Testis (tissue), 2 donors: Measurements from ENCODE around the gene EXOSC7.

Experiments
- POLR2A ChIP-seq: fragments of 450-650 bp; IDR thresholded peaks from one replicate; pipeline ENCODE4 v1.6.1; 2017; ENCODE audit warnings: antibody characterized with exemption, mild to moderate bottlenecking, moderate library complexity
- TF ChIP-seq, protein P1 (sequence below), 3 experiments: fragments of 450-650 bp in 2 of 3; fragments of 200-600 bp in 1 of 3; sonication (generic) in 1 of 3; IDR thresholded peaks; one replicate each; pipeline ENCODE4 v1.5.1; 2016 to 2019; ENCODE audit warnings: antibody characterized with exemption in 3 of 3, mild to moderate bottlenecking in 2 of 3, moderate library complexity in 1 of 3

DNA sequence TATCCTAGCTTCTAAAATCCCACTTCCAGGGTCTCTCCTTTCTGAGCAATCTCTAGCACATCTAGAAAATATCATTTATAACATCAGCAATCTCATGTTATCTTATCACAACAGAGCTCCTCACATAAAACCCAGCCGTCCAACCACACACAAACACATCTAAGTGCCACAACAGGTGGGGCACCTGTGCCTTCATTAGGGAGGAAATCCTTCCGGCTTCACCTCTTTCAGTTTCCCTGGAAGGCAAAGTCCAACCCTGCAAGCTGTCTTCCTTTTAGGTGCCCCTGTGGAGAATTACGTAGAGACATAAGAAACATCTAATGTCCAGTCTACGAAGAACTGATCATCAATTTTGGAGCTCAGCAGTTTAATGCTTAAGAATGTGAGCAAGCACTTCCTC lies 1.6 kb upstream of the EXOSC7 start:
- TF ChIP-seq, protein P1, sequence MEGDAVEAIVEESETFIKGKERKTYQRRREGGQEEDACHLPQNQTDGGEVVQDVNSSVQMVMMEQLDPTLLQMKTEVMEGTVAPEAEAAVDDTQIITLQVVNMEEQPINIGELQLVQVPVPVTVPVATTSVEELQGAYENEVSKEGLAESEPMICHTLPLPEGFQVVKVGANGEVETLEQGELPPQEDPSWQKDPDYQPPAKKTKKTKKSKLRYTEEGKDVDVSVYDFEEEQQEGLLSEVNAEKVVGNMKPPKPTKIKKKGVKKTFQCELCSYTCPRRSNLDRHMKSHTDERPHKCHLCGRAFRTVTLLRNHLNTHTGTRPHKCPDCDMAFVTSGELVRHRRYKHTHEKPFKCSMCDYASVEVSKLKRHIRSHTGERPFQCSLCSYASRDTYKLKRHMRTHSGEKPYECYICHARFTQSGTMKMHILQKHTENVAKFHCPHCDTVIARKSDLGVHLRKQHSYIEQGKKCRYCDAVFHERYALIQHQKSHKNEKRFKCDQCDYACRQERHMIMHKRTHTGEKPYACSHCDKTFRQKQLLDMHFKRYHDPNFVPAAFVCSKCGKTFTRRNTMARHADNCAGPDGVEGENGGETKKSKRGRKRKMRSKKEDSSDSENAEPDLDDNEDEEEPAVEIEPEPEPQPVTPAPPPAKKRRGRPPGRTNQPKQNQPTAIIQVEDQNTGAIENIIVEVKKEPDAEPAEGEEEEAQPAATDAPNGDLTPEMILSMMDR (IDR thresholded peaks at IDR 0.05), result no peak
- no peak for TF ChIP-seq POLR2A
